GM19468 (cell line): ENCODE measurements around the gene MSX1.

ENCODE experiments used
- ATAC-seq: cut with Tn5 transposase; IDR thresholded peaks from one replicate; pipeline ENCODE4 v1.9.1; 2021; ENCODE audit warnings: mild to moderate bottlenecking, moderate library complexity, moderate number of reproducible peaks; ENCODE audit not compliant: unreplicated experiment; ENCODE audit errors: extremely low read depth

MSX1 gene

GRCh38 chr4:4890574-4891255, 31.2 kb downstream of the MSX1 start:
- ATAC-seq, result no peak

GRCh38 chr4:4893721-4894120, 34.3 kb downstream of the MSX1 start:
- no peak for ATAC-seq

DNA sequence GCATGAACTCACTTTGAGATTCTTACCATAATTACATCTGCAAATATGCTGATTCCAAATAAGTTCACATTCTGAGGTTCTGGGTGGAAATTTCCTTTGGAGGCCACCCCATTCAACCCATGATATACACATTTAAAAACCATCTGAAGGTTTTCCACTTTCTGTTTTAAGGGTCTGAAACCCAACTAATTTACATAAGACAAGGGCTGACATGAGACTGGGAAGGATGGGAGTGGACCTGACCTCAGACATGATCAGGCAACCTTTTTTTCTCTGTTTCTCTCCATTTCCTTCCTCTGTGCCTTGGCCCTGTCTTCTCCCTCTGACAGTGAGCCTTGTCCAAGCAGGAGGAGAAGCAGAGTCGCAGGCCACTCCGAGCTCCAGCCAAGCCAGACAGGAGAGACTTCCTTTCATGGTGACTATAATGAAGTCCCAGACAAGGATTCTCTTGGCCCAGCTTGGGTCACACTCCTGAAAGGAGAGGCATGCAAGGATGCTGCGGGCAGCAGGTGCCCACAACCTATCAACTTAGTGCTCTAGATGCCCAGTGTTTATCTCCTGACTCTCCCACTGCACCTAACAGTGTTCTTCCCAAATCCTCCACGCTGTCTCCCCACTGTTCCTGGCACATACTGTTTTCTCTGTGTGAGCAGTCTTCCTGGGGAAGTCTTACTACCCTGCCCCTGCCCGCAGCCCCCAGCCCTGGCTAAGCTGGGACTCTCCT, 39.9 kb downstream of the MSX1 start:
- ATAC-seq, result no peak

DNA sequence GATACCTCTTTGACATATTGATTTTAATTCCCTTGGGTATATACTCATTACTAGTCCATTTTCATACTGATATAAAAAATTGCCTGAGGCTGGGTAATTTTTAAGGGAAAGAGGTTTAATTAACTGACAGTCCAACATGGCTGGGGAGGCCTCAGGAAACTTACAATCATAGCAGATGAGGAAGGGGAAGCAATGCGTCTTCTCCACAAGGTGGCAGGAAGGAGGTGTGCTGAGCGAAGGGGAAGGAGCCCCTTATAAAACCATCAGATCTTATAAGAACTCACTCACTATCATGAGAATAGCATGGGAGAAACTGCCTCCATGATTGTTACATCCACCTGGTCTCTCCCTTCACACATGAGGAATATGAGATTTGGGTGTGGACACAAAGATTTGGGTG, 42.4 kb downstream of the MSX1 start:
- no peak for ATAC-seq

DNA sequence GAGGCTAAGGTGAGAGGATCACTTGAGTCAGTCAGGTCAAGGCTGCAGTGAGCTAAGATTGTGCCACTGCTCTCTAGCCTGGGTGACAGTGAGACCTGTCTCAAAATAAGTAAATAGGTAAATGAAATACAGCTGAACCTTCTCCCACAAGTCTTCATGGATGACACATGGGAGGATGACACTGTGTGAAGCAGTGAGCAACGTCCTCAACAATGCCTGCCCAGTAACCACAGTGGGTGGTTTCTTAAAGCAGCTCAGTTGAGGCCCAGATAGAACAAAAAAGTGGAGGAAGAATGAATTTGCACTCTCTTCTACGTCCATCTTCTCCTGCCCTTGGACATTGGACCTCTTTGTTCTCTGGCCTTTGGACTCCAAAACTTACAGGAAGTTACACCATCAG, 52.7 kb downstream of the MSX1 start:
- ATAC-seq, result no peak

GRCh38 chr4:4913147-4913561, 53.7 kb downstream of the MSX1 start:
- ATAC-seq, result no peak
